Measurements from ENCODE around the gene SRSF5.

DNA sequence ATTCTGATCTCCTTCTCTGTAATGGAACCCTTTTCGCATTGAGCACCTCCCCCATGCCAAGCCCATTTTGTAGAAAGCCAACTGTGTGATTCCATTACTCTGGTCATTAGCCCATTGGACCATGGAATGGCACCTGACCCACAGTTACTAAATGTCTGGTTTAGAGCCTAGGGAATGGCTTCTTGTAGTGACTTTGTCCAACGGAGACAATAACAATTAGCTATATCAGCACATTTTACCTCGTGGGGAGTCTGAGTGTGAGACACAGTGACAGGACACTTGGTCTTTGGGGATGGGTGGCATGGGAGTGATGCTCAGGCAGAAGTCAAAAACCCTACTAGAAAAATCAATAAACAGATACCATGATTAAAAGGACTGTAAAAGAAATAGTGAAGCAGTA lies 19.7 kb downstream of the SRSF5 start:
- TF ChIP-seq, protein P1, sequence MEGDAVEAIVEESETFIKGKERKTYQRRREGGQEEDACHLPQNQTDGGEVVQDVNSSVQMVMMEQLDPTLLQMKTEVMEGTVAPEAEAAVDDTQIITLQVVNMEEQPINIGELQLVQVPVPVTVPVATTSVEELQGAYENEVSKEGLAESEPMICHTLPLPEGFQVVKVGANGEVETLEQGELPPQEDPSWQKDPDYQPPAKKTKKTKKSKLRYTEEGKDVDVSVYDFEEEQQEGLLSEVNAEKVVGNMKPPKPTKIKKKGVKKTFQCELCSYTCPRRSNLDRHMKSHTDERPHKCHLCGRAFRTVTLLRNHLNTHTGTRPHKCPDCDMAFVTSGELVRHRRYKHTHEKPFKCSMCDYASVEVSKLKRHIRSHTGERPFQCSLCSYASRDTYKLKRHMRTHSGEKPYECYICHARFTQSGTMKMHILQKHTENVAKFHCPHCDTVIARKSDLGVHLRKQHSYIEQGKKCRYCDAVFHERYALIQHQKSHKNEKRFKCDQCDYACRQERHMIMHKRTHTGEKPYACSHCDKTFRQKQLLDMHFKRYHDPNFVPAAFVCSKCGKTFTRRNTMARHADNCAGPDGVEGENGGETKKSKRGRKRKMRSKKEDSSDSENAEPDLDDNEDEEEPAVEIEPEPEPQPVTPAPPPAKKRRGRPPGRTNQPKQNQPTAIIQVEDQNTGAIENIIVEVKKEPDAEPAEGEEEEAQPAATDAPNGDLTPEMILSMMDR (IDR thresholded peaks at IDR 0.05), result no peak
- TF ChIP-seq EP300 (IDR thresholded peaks at IDR 0.05), result no peak
- no peak for TF ChIP-seq POLR2AphosphoS5 (IDR thresholded peaks at IDR 0.05)
